ENCODE data around the gene COL27A1.

- TF ChIP-seq, protein P1, sequence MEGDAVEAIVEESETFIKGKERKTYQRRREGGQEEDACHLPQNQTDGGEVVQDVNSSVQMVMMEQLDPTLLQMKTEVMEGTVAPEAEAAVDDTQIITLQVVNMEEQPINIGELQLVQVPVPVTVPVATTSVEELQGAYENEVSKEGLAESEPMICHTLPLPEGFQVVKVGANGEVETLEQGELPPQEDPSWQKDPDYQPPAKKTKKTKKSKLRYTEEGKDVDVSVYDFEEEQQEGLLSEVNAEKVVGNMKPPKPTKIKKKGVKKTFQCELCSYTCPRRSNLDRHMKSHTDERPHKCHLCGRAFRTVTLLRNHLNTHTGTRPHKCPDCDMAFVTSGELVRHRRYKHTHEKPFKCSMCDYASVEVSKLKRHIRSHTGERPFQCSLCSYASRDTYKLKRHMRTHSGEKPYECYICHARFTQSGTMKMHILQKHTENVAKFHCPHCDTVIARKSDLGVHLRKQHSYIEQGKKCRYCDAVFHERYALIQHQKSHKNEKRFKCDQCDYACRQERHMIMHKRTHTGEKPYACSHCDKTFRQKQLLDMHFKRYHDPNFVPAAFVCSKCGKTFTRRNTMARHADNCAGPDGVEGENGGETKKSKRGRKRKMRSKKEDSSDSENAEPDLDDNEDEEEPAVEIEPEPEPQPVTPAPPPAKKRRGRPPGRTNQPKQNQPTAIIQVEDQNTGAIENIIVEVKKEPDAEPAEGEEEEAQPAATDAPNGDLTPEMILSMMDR (IDR thresholded peaks at IDR 0.05; ENCODE audit: insufficient read depth, low read length) = no peak
- TF ChIP-seq GABPA (IDR thresholded peaks at IDR 0.05; ENCODE audit: low read depth) = no peak
- TF ChIP-seq POLR2AphosphoS5 (IDR thresholded peaks at IDR 0.05; ENCODE audit: low read depth) = no peak
- TF ChIP-seq, protein P2, sequence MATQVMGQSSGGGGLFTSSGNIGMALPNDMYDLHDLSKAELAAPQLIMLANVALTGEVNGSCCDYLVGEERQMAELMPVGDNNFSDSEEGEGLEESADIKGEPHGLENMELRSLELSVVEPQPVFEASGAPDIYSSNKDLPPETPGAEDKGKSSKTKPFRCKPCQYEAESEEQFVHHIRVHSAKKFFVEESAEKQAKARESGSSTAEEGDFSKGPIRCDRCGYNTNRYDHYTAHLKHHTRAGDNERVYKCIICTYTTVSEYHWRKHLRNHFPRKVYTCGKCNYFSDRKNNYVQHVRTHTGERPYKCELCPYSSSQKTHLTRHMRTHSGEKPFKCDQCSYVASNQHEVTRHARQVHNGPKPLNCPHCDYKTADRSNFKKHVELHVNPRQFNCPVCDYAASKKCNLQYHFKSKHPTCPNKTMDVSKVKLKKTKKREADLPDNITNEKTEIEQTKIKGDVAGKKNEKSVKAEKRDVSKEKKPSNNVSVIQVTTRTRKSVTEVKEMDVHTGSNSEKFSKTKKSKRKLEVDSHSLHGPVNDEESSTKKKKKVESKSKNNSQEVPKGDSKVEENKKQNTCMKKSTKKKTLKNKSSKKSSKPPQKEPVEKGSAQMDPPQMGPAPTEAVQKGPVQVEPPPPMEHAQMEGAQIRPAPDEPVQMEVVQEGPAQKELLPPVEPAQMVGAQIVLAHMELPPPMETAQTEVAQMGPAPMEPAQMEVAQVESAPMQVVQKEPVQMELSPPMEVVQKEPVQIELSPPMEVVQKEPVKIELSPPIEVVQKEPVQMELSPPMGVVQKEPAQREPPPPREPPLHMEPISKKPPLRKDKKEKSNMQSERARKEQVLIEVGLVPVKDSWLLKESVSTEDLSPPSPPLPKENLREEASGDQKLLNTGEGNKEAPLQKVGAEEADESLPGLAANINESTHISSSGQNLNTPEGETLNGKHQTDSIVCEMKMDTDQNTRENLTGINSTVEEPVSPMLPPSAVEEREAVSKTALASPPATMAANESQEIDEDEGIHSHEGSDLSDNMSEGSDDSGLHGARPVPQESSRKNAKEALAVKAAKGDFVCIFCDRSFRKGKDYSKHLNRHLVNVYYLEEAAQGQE (IDR thresholded peaks at IDR 0.05; ENCODE audit: insufficient replicate concordance, low read depth) = no peak
- no peak for TF ChIP-seq SPI1 (IDR thresholded peaks at IDR 0.05; ENCODE audit: borderline replicate concordance, low read depth)
Observed at GRCh38 chr9:114192539-114192938, 37.2 kb downstream of the COL27A1 start.
